Measurements from ENCODE around the gene SULT4A1. TPM values are rescaled to one million over a fixed set of nuclear protein-coding genes. Genes with fewer than 3 reads are reported as not detected.
A peak's percentile ranks its signal among the peaks of the same experiment; 100 is the strongest.

Gene SULT4A1
- total RNA-seq, 2 experiments from 2014 or later, result not detected

- TF ChIP-seq EZH2phosphoT487 (IDR thresholded peaks at IDR 0.05; ENCODE audit: borderline replicate concordance, low read depth, low read length) (no peak), CTCF (conservative IDR thresholded peaks at IDR 0.05; ENCODE audit: low read length) (no peak)
- Histone ChIP-seq H3K4me1 (ENCODE audit: insufficient read depth, low read length, poor library complexity, severe bottlenecking) (no peaks in the 10 kb centered on the region), H3K36me3 (ENCODE audit: insufficient read depth, low read length) (no peaks in the 10 kb centered on the region), H4K20me1 (ENCODE audit: insufficient read depth, low read length) (no peaks in the 10 kb centered on the region), H3K27ac (ENCODE audit: low read depth, low read length, poor library complexity, severe bottlenecking) (no peak overlapping the region), H3K4me3 (ENCODE audit: low read depth, low read length, poor library complexity, severe bottlenecking) (no peak overlapping the region), H3K9me3 (ENCODE audit: low read length) (no peaks in the 10 kb centered on the region), H3K4me2 (ENCODE audit: low read length) (no peak overlapping the region), H3K79me2 (ENCODE audit: insufficient read depth, low read depth, low read length) (no peaks in the 10 kb centered on the region), H2AFZ (ENCODE audit: low read length) (no peak overlapping the region), H3K9me2 (ENCODE audit: insufficient read depth, low read length) (no peaks in the 10 kb centered on the region)
- intact Hi-C loops (cut with micrococcal nuclease; ENCODE audit: unreplicated experiment), result no loop called here
- POLR2A ChIA-PET, result no interaction called here
- DNase-seq (ENCODE audit: low spot score), result peak; percentile 36
- CTCF ChIA-PET (ENCODE audit: unreplicated experiment), result no interaction called here
- BruUV-seq (replicated peaks), result no TSS peak
Observed at GRCh38 chr22:43867839-43868635, 5.7 kb upstream of the SULT4A1 start.

- intact Hi-C loops (cut with micrococcal nuclease; ENCODE audit: unreplicated experiment), result no loop called here
Observed at GRCh38 chr22:43862882-43863202, 529 bp upstream of the SULT4A1 start.

More at GRCh38 chr22:43862882-43863202, 529 bp upstream of the SULT4A1 start:
- Histone ChIP-seq H3K36me3 (ENCODE audit: insufficient read depth, low read length) (no peaks in the 10 kb centered on the region), H3K9me3 (ENCODE audit: low read length) (no peaks in the 10 kb centered on the region), H3K4me2 (ENCODE audit: low read length) (no peak overlapping the region), H3K27ac (ENCODE audit: low read depth, low read length, poor library complexity, severe bottlenecking) (no peak overlapping the region), H2AFZ (ENCODE audit: low read length) (no peak overlapping the region), H3K4me1 (ENCODE audit: insufficient read depth, low read length, poor library complexity, severe bottlenecking) (no peaks in the 10 kb centered on the region), H4K20me1 (ENCODE audit: insufficient read depth, low read length) (no peaks in the 10 kb centered on the region), H3K9me2 (ENCODE audit: insufficient read depth, low read length) (no peaks in the 10 kb centered on the region), H3K79me2 (ENCODE audit: insufficient read depth, low read depth, low read length) (no peaks in the 10 kb centered on the region), H3K4me3 (ENCODE audit: low read depth, low read length, poor library complexity, severe bottlenecking) (no peak overlapping the region)
- TF ChIP-seq CTCF (conservative IDR thresholded peaks at IDR 0.05; ENCODE audit: low read length) (no peak), EZH2phosphoT487 (IDR thresholded peaks at IDR 0.05; ENCODE audit: borderline replicate concordance, low read depth, low read length) (no peak)
- no peak for DNase-seq (ENCODE audit: low spot score)
- ChIA-PET CTCF (ENCODE audit: unreplicated experiment) (no interaction called here), POLR2A (no interaction called here)
- no TSS peak for BruUV-seq (replicated peaks)
